Liver (tissue), 9 donors: Measurements from ENCODE around the gene SLC4A3. TPM values are rescaled to one million over a fixed set of nuclear protein-coding genes. Genes with fewer than 3 reads are reported as not detected.

Experiments used
- DNase-seq: peaks from one replicate; pipeline ENCODE4 v3.0.0-alpha.2; 2017; ENCODE audit warnings: low spot score
- H3K27ac ChIP-seq, 2 donors: one replicate each; pipeline ENCODE4 v1.7.0; 2013; ENCODE audit warnings: inconsistent platforms in 2 of 2, low read length in 2 of 2, control low read depth in 1 of 2, low read depth in 1 of 2, mild to moderate bottlenecking in 1 of 2
- H3K27me3 ChIP-seq, 4 donors: one replicate each; pipeline versions ENCODE4 v1.6.1 to v1.7.0; 2013; ENCODE audit warnings: low read length in 3 of 4, inconsistent platforms in 1 of 4, mild to moderate bottlenecking in 1 of 4, moderate library complexity in 1 of 4; ENCODE audit not compliant: control insufficient read depth in 4 of 4, insufficient read depth in 4 of 4
- H3K36me3 ChIP-seq, 4 donors: one replicate each; pipeline versions ENCODE4 v1.6.1 to v1.7.0; 2013; ENCODE audit warnings: low read length in 3 of 4, mild to moderate bottlenecking in 3 of 4, low read depth in 1 of 4, moderate library complexity in 1 of 4; ENCODE audit not compliant: control insufficient read depth in 4 of 4, insufficient read depth in 3 of 4
- H3K4me1 ChIP-seq, 4 donors: one replicate each; pipeline versions ENCODE4 v1.6.1 to v1.7.0; 2013; ENCODE audit warnings: low read length in 3 of 4, mild to moderate bottlenecking in 3 of 4, moderate library complexity in 1 of 4; ENCODE audit not compliant: control insufficient read depth in 4 of 4, insufficient read depth in 4 of 4
- H3K4me3 ChIP-seq, 3 donors: one replicate each; pipeline versions ENCODE4 v1.6.1 to v1.7.0; 2013; ENCODE audit warnings: low read length in 3 of 3, control low read depth in 1 of 3, low read depth in 1 of 3, mild to moderate bottlenecking in 1 of 3
- H3K9ac ChIP-seq, 2 donors: one replicate each; pipeline ENCODE4 v1.7.0; 2013; ENCODE audit warnings: low read length in 2 of 2, mild to moderate bottlenecking in 2 of 2, moderate library complexity in 2 of 2, control low read depth in 1 of 2, low read depth in 1 of 2
- H3K9me3 ChIP-seq, 4 donors: one replicate each; pipeline versions ENCODE4 v1.6.1 to v1.7.0; 2013; ENCODE audit warnings: low read length in 3 of 4; ENCODE audit not compliant: control insufficient read depth in 4 of 4
- EGR1 ChIP-seq, 2 donors: IDR thresholded peaks; 2 replicates each; pipeline ENCODE4 v1.6.1; 2016 to 2018; ENCODE audit warnings: antibody characterized with exemption in 2 of 2, low read depth in 2 of 2
- FOXA1 ChIP-seq: IDR thresholded peaks from 2 replicates; pipeline ENCODE4 v1.6.1; 2016; ENCODE audit warnings: antibody characterized with exemption
- FOXA2 ChIP-seq: IDR thresholded peaks from 2 replicates; pipeline ENCODE4 v1.6.1; 2016; ENCODE audit warnings: antibody characterized with exemption
- HNF4A ChIP-seq, 2 donors: conservative IDR thresholded peaks; 2 replicates each; pipeline ENCODE4 v1.6.1; 2016; ENCODE audit warnings: antibody characterized with exemption in 2 of 2, mild to moderate bottlenecking in 2 of 2
- HNF4G ChIP-seq: IDR thresholded peaks from 2 replicates; pipeline ENCODE4 v1.6.1; 2016; ENCODE audit warnings: antibody characterized with exemption
- RAD21 ChIP-seq, 2 donors: IDR thresholded peaks; 2 replicates each; pipeline ENCODE4 v1.6.1; 2016; ENCODE audit warnings: antibody characterized with exemption in 2 of 2, mild to moderate bottlenecking in 2 of 2
- RXRA ChIP-seq, 2 donors: IDR thresholded peaks; 2 replicates each; pipeline ENCODE4 v1.6.1; 2017 to 2018; ENCODE audit warnings: antibody characterized with exemption in 2 of 2, mild to moderate bottlenecking in 1 of 2
- SP1 ChIP-seq: IDR thresholded peaks from 2 replicates; pipeline ENCODE4 v1.6.1; 2018; ENCODE audit warnings: antibody characterized with exemption, mild to moderate bottlenecking
- TAF1 ChIP-seq: conservative IDR thresholded peaks from 2 replicates; pipeline ENCODE4 v1.6.1; 2016; ENCODE audit warnings: antibody characterized with exemption, mild to moderate bottlenecking
- YY1 ChIP-seq: IDR thresholded peaks from 2 replicates; pipeline ENCODE4 v1.6.1; 2016; ENCODE audit warnings: antibody characterized with exemption, mild to moderate bottlenecking
- WGBS: extraction: QIAGEN DNeasy Blood & Tissue Kit; methylation state at CpG from one replicate; pipeline ENCODE4 v1.1.7; 2013; 5-methylcytosine and 5-hydroxymethylcytosine counted together
- polyA plus RNA-seq, 2 donors: library from polyadenylated mRNA; stranded (reverse) in 1 of 2; unstranded in 1 of 2; fragments of 200-250 nt in 1 of 2; fragments of >200 nt in 1 of 2; fragmentation: Nextera tagmentation in 1 of 2; extraction: Ambion mirVana in 1 of 2; gene quantifications; one replicate each; pipeline versions ENCODE4 v1.2.1 to v1.2.3, GENCODE V29; 2013 to 2015
- total RNA-seq, 2 donors: library from RNA; depleted of rRNA; stranded (reverse); fragments of >200 nt; gene quantifications; one replicate each; pipeline ENCODE4 v1.2.3, GENCODE V29; 2014
- TF ChIP-seq, protein P1 (sequence below): IDR thresholded peaks from 2 replicates; pipeline ENCODE4 v1.6.1; 2016; ENCODE audit warnings: antibody characterized with exemption
- TF ChIP-seq, protein P2 (sequence below): IDR thresholded peaks from 2 replicates; pipeline ENCODE4 v1.6.1; 2016; ENCODE audit warnings: antibody characterized with exemption
- TF ChIP-seq, protein P3 (sequence below): IDR thresholded peaks from 2 replicates; pipeline ENCODE4 v1.6.1; 2016; ENCODE audit warnings: antibody characterized with exemption
- TF ChIP-seq, protein P4 (sequence below): fragments of 150-350 bp; IDR thresholded peaks from 2 replicates; pipeline ENCODE4 v1.5.1; 2017; ENCODE audit warnings: improper control_type of control experiment, low read depth, low read length; ENCODE audit not compliant: missing input control
- donor health status: healthy.
- donor health status: healthy.
- donor health status: healthy.
- donor health status: healthy.
- donor health status: healthy.

Gene SLC4A3
- total and polyA plus RNA-seq, 4 donors: 0.08 to 0.19 (median 0.08) TPM

DNA sequence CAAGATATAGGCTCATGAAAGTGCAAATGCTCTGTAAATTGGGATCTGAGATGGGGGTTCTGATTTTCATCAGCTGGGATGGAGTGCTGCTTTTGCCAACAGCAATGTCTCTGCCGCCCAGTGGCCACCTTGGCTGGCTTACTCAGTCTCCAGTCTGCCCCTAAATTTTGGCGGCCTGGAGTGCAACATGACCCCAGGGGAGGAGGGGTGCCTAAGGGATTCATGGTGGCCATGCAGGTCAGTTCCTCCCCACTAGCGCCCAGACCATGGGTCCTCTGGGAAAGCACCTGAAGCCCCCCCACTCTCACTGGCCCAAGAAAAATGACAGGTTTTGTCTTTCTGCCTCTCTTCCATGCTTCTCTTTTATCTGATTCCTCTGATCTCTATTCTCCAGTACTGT lies 45.0 kb downstream of the SLC4A3 start:
- H3K9ac ChIP-seq: no peak overlapping the region
- H3K27ac ChIP-seq: no peak overlapping the region
- no peak for DNase-seq
- H3K27me3 ChIP-seq: no peaks in the 10 kb centered on the region
- H3K4me3 ChIP-seq: no peak overlapping the region
- H3K9me3 ChIP-seq: no peaks in the 10 kb centered on the region
- WGBS: 73% methylated on average over 3 of the region's 3 CpGs
- no peaks in the 10 kb centered on the region for H3K36me3 ChIP-seq
- no peaks in the 10 kb centered on the region for H3K4me1 ChIP-seq
- TF ChIP-seq, protein P1, sequence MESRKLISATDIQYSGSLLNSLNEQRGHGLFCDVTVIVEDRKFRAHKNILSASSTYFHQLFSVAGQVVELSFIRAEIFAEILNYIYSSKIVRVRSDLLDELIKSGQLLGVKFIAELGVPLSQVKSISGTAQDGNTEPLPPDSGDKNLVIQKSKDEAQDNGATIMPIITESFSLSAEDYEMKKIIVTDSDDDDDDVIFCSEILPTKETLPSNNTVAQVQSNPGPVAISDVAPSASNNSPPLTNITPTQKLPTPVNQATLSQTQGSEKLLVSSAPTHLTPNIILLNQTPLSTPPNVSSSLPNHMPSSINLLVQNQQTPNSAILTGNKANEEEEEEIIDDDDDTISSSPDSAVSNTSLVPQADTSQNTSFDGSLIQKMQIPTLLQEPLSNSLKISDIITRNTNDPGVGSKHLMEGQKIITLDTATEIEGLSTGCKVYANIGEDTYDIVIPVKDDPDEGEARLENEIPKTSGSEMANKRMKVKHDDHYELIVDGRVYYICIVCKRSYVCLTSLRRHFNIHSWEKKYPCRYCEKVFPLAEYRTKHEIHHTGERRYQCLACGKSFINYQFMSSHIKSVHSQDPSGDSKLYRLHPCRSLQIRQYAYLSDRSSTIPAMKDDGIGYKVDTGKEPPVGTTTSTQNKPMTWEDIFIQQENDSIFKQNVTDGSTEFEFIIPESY: no peak
- no peak for TF ChIP-seq FOXA2
- no peak for TF ChIP-seq SP1
- TF ChIP-seq FOXA1: no peak
- TF ChIP-seq, protein P2, sequence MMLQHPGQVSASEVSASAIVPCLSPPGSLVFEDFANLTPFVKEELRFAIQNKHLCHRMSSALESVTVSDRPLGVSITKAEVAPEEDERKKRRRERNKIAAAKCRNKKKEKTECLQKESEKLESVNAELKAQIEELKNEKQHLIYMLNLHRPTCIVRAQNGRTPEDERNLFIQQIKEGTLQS: no peak
- no peak for TF ChIP-seq TAF1
- no peak for TF ChIP-seq HNF4A (conservative IDR thresholded peaks at IDR 0.05)
- TF ChIP-seq YY1: no peak
- no peak for TF ChIP-seq HNF4G
- TF ChIP-seq EGR1 (IDR thresholded peaks at IDR 0.05; ENCODE audit: low read depth in 2 of 2): no peak

DNA sequence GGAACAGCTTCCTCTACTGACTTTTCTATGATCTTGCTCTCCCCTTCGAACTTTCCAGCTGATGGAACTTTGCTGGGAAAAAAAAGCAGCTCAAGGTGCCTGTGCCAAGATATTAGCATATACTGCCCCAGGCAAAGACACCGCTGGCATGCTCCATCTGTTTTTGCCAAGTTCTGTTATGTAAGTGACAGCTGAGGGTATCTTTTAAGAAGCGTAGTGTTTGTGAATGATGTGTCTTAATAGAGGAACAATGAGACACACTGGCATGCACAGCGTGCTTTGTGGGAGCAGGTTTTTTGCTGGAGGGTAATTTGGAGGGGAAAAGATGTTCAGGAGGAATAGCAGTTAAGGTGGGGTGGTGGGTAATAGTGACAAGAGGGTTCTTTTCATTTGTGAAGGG lies 47.8 kb downstream of the SLC4A3 start:
- no peaks in the 10 kb centered on the region for H3K4me1 ChIP-seq
- TF ChIP-seq, protein P3, sequence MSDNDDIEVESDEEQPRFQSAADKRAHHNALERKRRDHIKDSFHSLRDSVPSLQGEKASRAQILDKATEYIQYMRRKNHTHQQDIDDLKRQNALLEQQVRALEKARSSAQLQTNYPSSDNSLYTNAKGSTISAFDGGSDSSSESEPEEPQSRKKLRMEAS: no peak
- TF ChIP-seq, protein P4, sequence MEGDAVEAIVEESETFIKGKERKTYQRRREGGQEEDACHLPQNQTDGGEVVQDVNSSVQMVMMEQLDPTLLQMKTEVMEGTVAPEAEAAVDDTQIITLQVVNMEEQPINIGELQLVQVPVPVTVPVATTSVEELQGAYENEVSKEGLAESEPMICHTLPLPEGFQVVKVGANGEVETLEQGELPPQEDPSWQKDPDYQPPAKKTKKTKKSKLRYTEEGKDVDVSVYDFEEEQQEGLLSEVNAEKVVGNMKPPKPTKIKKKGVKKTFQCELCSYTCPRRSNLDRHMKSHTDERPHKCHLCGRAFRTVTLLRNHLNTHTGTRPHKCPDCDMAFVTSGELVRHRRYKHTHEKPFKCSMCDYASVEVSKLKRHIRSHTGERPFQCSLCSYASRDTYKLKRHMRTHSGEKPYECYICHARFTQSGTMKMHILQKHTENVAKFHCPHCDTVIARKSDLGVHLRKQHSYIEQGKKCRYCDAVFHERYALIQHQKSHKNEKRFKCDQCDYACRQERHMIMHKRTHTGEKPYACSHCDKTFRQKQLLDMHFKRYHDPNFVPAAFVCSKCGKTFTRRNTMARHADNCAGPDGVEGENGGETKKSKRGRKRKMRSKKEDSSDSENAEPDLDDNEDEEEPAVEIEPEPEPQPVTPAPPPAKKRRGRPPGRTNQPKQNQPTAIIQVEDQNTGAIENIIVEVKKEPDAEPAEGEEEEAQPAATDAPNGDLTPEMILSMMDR: no peak
- TF ChIP-seq EGR1 (IDR thresholded peaks at IDR 0.05; ENCODE audit: low read depth in 2 of 2) (no peak), SP1 (no peak), HNF4G (no peak), RXRA (IDR thresholded peaks at IDR 0.05) (no peak), YY1 (no peak), HNF4A (conservative IDR thresholded peaks at IDR 0.05) (no peak), RAD21 (IDR thresholded peaks at IDR 0.05) (no peak)
- TF ChIP-seq, protein P2: no peak
- no peak overlapping the region for H3K4me3 ChIP-seq
- 73% methylated on average over 4 of the region's 4 CpGs for WGBS
- DNase-seq: no peak
- no peak overlapping the region for H3K27ac ChIP-seq
- H3K9ac ChIP-seq: no peak overlapping the region
- H3K9me3 ChIP-seq: peaks cover 0 to 8% (median under 1%) of the 10 kb centered on the region in 4 donors
- no peaks in the 10 kb centered on the region for H3K36me3 ChIP-seq
- no peaks in the 10 kb centered on the region for H3K27me3 ChIP-seq

DNA sequence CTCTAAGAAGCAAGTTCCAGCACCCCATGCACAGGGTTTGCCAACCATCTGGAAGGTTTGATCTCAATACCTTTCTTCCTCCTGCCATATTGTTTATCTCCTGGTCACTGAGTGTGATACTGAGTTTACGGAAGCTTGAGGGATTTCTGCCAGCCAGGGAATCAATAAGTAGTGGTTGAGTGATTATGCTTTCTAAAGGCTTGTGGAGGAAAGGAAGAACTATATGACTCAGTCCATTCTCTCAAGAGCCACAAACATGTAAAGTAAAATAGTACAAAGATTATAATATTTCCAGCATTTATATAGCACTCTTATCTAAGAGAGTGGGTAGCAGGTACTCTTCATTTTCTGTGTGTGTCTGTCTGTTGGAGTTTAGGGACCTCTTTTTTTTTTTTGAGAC lies 49.2 kb downstream of the SLC4A3 start:
- Histone ChIP-seq H3K27me3 (no peaks in the 10 kb centered on the region), H3K4me3 (no peak overlapping the region), H3K4me1 (no peaks in the 10 kb centered on the region), H3K9me3 (peaks cover 0 to 8% (median under 1%) of the 10 kb centered on the region in 4 donors), H3K27ac (no peak overlapping the region), H3K9ac (no peak overlapping the region), H3K36me3 (no peaks in the 10 kb centered on the region)
- TF ChIP-seq RXRA (IDR thresholded peaks at IDR 0.05) (no peak), YY1 (no peak), FOXA2 (no peak), EGR1 (IDR thresholded peaks at IDR 0.05; ENCODE audit: low read depth in 2 of 2) (no peak), HNF4A (conservative IDR thresholded peaks at IDR 0.05) (no peak)
- DNase-seq: no peak
- 36% methylated on average over 1 of the region's 1 CpG for WGBS
